ENCODE data around the gene TJAP1.

The TJAP1 gene, protein sequence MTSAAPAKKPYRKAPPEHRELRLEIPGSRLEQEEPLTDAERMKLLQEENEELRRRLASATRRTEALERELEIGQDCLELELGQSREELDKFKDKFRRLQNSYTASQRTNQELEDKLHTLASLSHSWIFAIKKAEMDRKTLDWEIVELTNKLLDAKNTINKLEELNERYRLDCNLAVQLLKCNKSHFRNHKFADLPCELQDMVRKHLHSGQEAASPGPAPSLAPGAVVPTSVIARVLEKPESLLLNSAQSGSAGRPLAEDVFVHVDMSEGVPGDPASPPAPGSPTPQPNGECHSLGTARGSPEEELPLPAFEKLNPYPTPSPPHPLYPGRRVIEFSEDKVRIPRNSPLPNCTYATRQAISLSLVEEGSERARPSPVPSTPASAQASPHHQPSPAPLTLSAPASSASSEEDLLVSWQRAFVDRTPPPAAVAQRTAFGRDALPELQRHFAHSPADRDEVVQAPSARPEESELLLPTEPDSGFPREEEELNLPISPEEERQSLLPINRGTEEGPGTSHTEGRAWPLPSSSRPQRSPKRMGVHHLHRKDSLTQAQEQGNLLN

DNA sequence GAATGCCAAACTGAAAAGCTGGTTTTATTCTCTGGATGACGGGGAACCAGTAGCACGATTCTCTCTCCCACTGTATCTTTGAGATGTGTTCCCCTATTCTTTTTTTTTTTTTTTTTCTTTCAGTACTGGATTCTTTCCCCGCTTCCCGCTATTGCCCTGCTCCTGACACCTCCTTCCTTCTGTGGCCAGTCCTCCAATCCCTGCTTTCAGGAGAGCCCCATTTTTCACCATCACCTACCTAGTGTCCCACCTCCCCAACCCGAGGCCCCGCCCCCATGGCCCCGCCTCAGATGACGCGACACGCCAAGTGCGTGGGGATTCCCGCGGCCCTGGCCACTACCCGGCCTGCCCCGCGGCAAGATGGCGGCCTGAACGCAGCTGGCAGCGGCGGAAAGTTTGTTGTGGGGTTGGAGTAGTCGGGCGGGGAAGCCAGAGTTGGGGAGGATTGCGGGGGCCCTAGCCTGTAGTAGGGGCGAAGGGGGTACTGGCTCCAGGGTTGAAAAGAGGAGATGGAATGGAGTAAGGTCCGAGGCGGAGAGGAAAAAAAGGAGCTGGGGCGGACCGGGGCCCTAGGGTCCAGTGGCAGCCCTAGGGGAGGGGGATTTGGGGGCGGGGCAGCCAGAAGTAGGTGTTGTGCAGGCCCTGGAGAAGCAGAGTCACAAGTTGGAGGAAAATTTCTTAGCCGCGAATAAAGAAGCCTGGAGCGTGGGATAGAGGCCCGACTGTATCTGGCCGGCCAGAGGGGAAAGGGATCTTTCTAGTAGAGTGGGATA is at the start of gene TJAP1:
Gene TJAP1, plus strand, starts transcription at position 336 of the 773 bp plus-strand sequence. CDS start 21,432 bp downstream, outside the sequence.
- no peaks in the 10 kb centered on the region for H3K9me3 Mint-ChIP-seq
- peak; percentile 99 for DNase-seq
- peak within 1 kb of the TSS; percentile 91 for H3K27ac Mint-ChIP-seq
- peak within 1 kb of the TSS; percentile 95 for H3K4me3 Mint-ChIP-seq
- peaks cover 33% of the 10 kb centered on the region for H3K36me3 Mint-ChIP-seq (ENCODE audit: low read depth)
- no peaks in the 10 kb centered on the region for H3K27me3 Mint-ChIP-seq
- peaks cover 48% of the 10 kb centered on the region for H3K4me1 Mint-ChIP-seq (ENCODE audit: low read depth)

DNA sequence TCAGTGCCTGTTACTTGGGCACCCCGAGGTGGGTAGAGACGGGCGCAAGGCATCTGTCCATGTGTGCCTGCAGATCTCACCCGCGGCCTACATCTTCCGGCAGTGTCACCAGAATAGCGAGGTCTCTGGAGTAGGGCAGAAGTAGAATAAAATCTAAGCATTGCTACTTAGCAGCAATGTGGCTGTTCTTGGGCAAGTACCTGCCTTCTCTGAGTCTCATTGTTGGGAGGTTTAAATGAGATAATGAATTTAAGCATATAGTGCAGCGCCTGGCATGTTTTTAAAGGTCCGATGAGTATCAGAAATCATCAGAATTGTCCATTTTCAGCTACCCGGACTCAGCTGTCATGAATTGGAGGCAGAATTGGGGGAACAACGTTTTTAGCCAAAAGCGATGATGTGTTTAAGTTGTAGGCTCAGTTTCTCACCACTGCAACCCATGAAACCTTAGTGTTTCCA is 49.2 kb upstream of the TJAP1 start:
- Mint-ChIP-seq H3K27ac (peak overlapping the region; percentile 99), H3K4me3 (peak overlapping the region; percentile 96), H3K27me3 (no peaks in the 10 kb centered on the region), H3K9me3 (no peaks in the 10 kb centered on the region), H3K36me3 (ENCODE audit: low read depth) (peaks cover 38% of the 10 kb centered on the region), H3K4me1 (ENCODE audit: low read depth) (peaks cover 25% of the 10 kb centered on the region)
- no peak for DNase-seq

DNA sequence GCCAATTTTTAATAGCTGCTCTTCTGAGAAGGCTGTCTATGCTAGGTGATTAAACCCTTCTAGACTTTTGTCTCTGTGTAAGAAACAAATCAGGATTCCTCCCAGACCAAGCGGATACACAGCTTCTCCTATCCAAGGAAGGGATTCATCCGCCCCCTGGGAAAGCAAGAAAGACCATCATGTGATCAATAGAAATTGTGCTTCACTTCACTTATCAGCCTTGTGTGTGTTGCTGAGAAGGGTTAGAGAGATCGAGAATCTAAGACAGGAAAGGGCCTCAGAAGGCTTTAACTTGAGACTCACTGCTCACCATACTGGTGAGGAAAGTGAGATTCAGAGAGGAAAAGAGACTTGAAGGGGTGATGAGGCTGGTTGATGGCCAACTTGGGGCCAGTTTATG is 48.5 kb upstream of the TJAP1 start:
- Mint-ChIP-seq H3K36me3 (ENCODE audit: low read depth) (peaks cover 42% of the 10 kb centered on the region), H3K4me1 (ENCODE audit: low read depth) (peaks cover 25% of the 10 kb centered on the region), H3K9me3 (no peaks in the 10 kb centered on the region), H3K27me3 (no peaks in the 10 kb centered on the region), H3K27ac (peak overlapping the region; percentile 99), H3K4me3 (peak overlapping the region; percentile 96)
- no peak for DNase-seq

DNA sequence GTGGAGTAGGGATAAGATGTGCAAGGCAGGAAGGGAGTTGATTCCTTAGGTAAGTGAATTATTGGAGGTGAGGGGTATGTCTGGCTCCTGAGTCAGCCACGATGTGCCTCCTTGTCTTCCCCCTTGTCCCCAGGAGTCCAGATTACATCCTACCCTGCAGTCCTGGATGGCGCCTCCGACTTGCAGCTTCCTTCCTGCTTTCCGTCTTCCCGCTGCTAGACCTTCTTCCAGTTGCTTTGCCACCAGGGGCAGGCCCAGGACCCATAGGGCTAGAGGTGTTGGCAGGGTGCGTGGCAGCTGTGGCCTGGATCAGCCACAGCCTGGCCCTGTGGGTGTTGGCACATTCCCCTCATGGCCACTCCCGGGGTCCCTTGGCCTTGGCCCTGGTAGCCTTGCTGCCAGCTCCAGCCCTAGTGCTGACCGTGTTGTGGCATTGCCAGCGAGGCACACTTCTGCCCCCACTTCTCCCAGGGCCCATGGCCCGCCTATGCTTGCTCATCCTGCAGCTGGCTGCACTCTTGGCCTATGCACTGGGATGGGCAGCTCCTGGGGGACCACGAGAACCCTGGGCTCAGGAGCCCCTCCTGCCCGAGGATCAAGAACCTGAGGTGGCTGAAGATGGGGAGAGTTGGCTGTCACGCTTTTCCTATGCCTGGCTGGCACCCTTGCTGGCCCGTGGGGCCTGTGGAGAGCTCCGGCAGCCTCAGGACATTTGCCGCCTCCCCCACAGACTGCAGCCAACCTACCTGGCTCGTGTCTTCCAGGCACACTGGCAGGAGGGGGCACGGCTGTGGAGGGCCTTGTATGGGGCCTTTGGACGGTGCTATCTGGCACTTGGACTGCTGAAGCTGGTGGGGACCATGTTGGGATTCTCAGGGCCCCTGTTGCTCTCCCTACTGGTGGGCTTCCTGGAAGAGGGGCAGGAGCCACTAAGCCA is 45.1 kb upstream of the TJAP1 start:
- Mint-ChIP-seq H3K4me1 (ENCODE audit: low read depth) (peaks cover 27% of the 10 kb centered on the region), H3K36me3 (ENCODE audit: low read depth) (peaks cover 73% of the 10 kb centered on the region), H3K27me3 (no peaks in the 10 kb centered on the region), H3K9me3 (no peaks in the 10 kb centered on the region), H3K27ac (peak overlapping the region; percentile 12), H3K4me3 (no peak overlapping the region)
- DNase-seq: no peak

DNA sequence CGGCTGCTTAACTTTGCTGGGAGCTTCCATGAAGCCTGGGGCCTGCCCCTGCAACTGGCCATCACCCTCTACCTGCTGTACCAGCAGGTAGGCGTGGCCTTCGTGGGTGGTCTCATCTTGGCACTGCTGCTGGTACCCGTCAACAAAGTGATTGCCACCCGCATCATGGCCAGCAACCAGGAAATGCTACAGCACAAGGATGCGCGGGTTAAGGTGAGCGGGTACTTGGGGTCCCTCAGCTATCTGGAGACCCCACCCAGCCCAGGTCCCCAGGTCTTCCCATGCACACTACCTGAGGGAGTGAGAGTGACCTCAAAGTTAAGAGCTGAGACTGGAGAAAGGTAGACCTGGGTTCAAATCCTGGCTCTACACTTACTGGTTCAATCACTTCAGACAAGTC is 44.2 kb upstream of the TJAP1 start:
- DNase-seq: no peak
- no peak overlapping the region for H3K4me3 Mint-ChIP-seq
- H3K36me3 Mint-ChIP-seq (ENCODE audit: low read depth): peaks cover 74% of the 10 kb centered on the region
- H3K4me1 Mint-ChIP-seq (ENCODE audit: low read depth): peaks cover 25% of the 10 kb centered on the region
- H3K27me3 Mint-ChIP-seq: no peaks in the 10 kb centered on the region
- H3K9me3 Mint-ChIP-seq: no peaks in the 10 kb centered on the region
- H3K27ac Mint-ChIP-seq: no peak overlapping the region

DNA sequence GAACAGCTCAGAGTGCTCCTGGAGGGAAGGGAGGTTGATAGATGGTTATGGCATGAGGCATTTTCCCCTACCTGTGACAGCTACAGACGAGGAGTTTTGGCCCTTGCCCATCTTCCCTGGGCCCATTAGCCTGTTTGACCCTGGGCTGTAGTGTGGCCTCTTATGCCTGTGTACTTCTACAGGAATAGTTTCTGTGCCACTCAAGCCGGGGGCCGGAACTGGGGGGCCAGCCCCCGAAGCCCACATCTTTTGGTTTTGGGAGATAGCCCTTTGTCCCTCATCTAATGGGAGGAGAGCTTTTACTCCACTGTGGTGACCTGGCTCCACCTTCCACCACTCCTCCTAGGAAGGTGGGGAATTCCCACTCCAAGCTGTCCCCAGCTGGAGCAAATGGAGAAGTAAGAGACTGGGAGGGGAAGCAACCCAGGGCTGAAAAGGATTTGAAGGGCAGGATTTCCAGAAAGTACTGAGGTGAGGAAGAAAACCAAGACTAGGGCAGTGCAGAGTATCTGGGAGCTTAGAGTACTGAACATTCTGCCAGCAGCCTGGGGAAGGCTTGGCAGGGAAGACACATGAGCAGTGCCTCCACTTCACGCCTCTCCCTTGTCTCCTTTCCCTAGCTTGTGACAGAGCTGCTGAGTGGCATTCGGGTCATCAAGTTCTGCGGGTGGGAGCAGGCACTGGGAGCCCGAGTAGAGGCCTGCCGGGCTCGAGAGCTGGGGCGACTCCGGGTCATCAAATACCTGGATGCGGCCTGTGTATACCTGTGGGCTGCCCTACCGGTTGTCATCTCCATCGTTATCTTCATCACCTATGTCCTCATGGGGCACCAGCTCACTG is 43.1 kb upstream of the TJAP1 start:
- Mint-ChIP-seq H3K27ac (peak overlapping the region; percentile 33), H3K36me3 (ENCODE audit: low read depth) (peaks cover 79% of the 10 kb centered on the region)

DNA sequence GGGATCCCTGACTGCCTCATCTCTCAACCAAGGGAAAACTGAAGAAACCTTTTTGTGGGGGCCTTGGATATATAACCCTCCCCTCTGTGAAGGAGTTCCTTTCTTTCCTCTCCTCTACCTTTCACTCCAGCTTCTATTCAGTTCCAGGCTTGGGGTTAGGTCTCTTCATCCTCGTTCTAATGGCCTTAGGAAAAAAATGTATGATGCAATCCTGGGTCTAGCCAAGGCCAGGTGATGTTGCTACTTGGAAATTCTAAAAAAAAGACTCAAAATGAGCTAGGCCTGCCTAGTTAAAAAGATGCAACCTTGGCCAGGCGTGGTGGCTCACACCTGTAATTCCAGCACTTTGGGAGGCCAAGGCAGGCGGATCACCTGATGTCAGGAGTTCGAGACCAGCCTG is 42.4 kb upstream of the TJAP1 start:
- no peak for DNase-seq
- peaks cover 16% of the 10 kb centered on the region for H3K4me1 Mint-ChIP-seq (ENCODE audit: low read depth)
- no peaks in the 10 kb centered on the region for H3K27me3 Mint-ChIP-seq
- H3K36me3 Mint-ChIP-seq (ENCODE audit: low read depth): peaks cover 83% of the 10 kb centered on the region
- no peaks in the 10 kb centered on the region for H3K9me3 Mint-ChIP-seq
- H3K4me3 Mint-ChIP-seq: no peak overlapping the region
- peak overlapping the region; percentile 33 for H3K27ac Mint-ChIP-seq

More for the DNA sequence above, 43.1 kb upstream of the TJAP1 start:
- no peak for DNase-seq
- Mint-ChIP-seq H3K4me1 (ENCODE audit: low read depth) (peaks cover 16% of the 10 kb centered on the region), H3K27me3 (no peaks in the 10 kb centered on the region), H3K4me3 (no peak overlapping the region), H3K9me3 (no peaks in the 10 kb centered on the region)

GRCh38 chr6:43435682-43436437 is 41.5 kb upstream of the TJAP1 start:
- Mint-ChIP-seq H3K4me3 (no peak overlapping the region), H3K4me1 (ENCODE audit: low read depth) (peaks cover 12% of the 10 kb centered on the region), H3K27me3 (no peaks in the 10 kb centered on the region), H3K27ac (no peak overlapping the region), H3K36me3 (ENCODE audit: low read depth) (peaks cover 84% of the 10 kb centered on the region), H3K9me3 (no peaks in the 10 kb centered on the region)
- DNase-seq: no peak

- peak overlapping the region; percentile 61 for H3K27ac Mint-ChIP-seq
- DNase-seq: no peak
- no peaks in the 10 kb centered on the region for H3K27me3 Mint-ChIP-seq
Observed at GRCh38 chr6:43436577-43437282, 40.6 kb upstream of the TJAP1 start.

GRCh38 chr6:43437700-43438099 is 39.7 kb upstream of the TJAP1 start:
- H3K4me3 Mint-ChIP-seq: no peak overlapping the region
- peaks cover 9% of the 10 kb centered on the region for H3K4me1 Mint-ChIP-seq (ENCODE audit: low read depth)
- H3K27me3 Mint-ChIP-seq: no peaks in the 10 kb centered on the region
- DNase-seq: no peak
- no peak overlapping the region for H3K27ac Mint-ChIP-seq
- H3K9me3 Mint-ChIP-seq: no peaks in the 10 kb centered on the region
- H3K36me3 Mint-ChIP-seq (ENCODE audit: low read depth): peaks cover 82% of the 10 kb centered on the region

More at GRCh38 chr6:43436577-43437282, 40.6 kb upstream of the TJAP1 start:
- Mint-ChIP-seq H3K9me3 (no peaks in the 10 kb centered on the region), H3K4me1 (ENCODE audit: low read depth) (peaks cover 10% of the 10 kb centered on the region), H3K36me3 (ENCODE audit: low read depth) (peaks cover 85% of the 10 kb centered on the region), H3K4me3 (no peak overlapping the region)

GRCh38 chr6:43442935-43443334 is 34.4 kb upstream of the TJAP1 start:
- H3K36me3 Mint-ChIP-seq (ENCODE audit: low read depth): peaks cover 86% of the 10 kb centered on the region
- no peaks in the 10 kb centered on the region for H3K9me3 Mint-ChIP-seq
- no peak for DNase-seq
- no peak overlapping the region for H3K27ac Mint-ChIP-seq
- H3K4me3 Mint-ChIP-seq: no peak overlapping the region
- no peaks in the 10 kb centered on the region for H3K4me1 Mint-ChIP-seq (ENCODE audit: low read depth)
- no peaks in the 10 kb centered on the region for H3K27me3 Mint-ChIP-seq

DNA sequence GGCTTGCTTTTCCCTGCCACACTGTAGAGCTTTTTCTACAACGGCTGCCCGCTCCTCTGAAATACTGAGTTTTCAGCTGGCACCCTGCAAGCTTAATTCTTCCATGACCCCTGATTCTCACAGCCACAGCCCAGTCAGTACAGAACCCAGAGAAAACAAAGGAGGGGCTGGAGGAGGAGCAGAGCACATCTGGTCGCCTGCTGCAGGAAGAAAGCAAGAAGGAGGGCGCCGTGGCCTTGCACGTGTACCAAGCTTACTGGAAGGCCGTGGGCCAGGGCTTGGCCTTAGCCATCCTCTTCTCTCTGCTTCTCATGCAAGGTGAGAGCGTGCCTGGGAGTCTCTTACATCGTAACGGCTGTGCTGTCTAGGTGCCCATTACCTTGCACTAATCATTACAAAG is 33.3 kb upstream of the TJAP1 start:
- H3K4me3 Mint-ChIP-seq: no peak overlapping the region
- no peak overlapping the region for H3K27ac Mint-ChIP-seq
- no peaks in the 10 kb centered on the region for H3K9me3 Mint-ChIP-seq
- H3K4me1 Mint-ChIP-seq (ENCODE audit: low read depth): no peaks in the 10 kb centered on the region
- no peak for DNase-seq
- H3K27me3 Mint-ChIP-seq: no peaks in the 10 kb centered on the region
- H3K36me3 Mint-ChIP-seq (ENCODE audit: low read depth): peaks cover 86% of the 10 kb centered on the region
